NCI-H2107 treated with DMSO at 0.1 percent for 48 hours (cell line): ENCODE results near the gene TMEM86B.
"Not testable (repeated sequence)": the region's sequence is repeated elsewhere in the genome, so short reads cannot be mapped to it uniquely, and the experiment has no call there.

Experiments
- DNase-seq: peaks from one replicate; lab custom pipeline; 2025; ENCODE audit not compliant: unreplicated experiment; lab: John Stamatoyannopoulos, UW

The TMEM86B gene

GRCh38 chr19:55223291-55224037, 5.1 kb downstream of the TMEM86B start:
- no peak for DNase-seq

- no peak for DNase-seq
Observed at GRCh38 chr19:55220525-55220924, 8.0 kb downstream of the TMEM86B start.

GRCh38 chr19:55216461-55217198, 11.9 kb downstream of the TMEM86B start:
- DNase-seq = peak; percentile 91

GRCh38 chr19:55213547-55213946, 15.0 kb downstream of the TMEM86B start:
- no peak for DNase-seq

GRCh38 chr19:55212447-55212846, 16.1 kb downstream of the TMEM86B start:
- no peak for DNase-seq

GRCh38 chr19:55209693-55210472, 18.7 kb downstream of the TMEM86B start:
- DNase-seq = peak; percentile 21

- DNase-seq = no peak
Observed at GRCh38 chr19:55208880-55209692, 19.5 kb downstream of the TMEM86B start, which contains the start of gene PTPRH. TSS of gene PTPRH (minus strand) at chr19:55209501. CDS start at chr19:55209433, 68 bp downstream.

GRCh38 chr19:55206664-55207500, 21.7 kb downstream of the TMEM86B start:
- DNase-seq = no peak

- DNase-seq = not testable (repeated sequence)
Observed at GRCh38 chr19:55202199-55202598, 26.4 kb downstream of the TMEM86B start.

- DNase-seq = no peak
Observed at GRCh38 chr19:55199620-55200204, 28.9 kb downstream of the TMEM86B start.

GRCh38 chr19:55198651-55199050, 29.9 kb downstream of the TMEM86B start:
- DNase-seq = no peak

GRCh38 chr19:55197528-55197927, 31.0 kb downstream of the TMEM86B start:
- no peak for DNase-seq

- no peak for DNase-seq
Observed at GRCh38 chr19:55196803-55197202, 31.8 kb downstream of the TMEM86B start.

GRCh38 chr19:55193481-55193880, 35.1 kb downstream of the TMEM86B start:
- no peak for DNase-seq

- no peak for DNase-seq
Observed at GRCh38 chr19:55189403-55189835, 39.1 kb downstream of the TMEM86B start.

GRCh38 chr19:55188625-55189024, 39.9 kb downstream of the TMEM86B start:
- no peak for DNase-seq

GRCh38 chr19:55186080-55186479, 42.5 kb downstream of the TMEM86B start:
- no peak for DNase-seq

GRCh38 chr19:55181740-55182139, 46.8 kb downstream of the TMEM86B start:
- no peak for DNase-seq
